WTC11 (cell line): ENCODE results near the gene LZTR1. TPM values are rescaled to one million over a fixed set of nuclear protein-coding genes. Genes with fewer than 3 reads are reported as not detected.

ENCODE experiments used
- ATAC-seq: fragments of 200-7000 bp; cut with Tn5 transposase; 2 replicates; pipeline ENCODE4 v1.10.0; 2021; ENCODE audit warnings: mild to moderate bottlenecking, moderate library complexity
- CTCF ChIA-PET: fragments of 300-600 bp; sonication (Branson Sonifier 250); formaldehyde crosslinking; loops from one replicate; lab custom pipeline; 2021; ENCODE audit warnings: antibody characterized with exemption; lab: Charles Lee
- POLR2A ChIA-PET: fragments of 350-600 bp; sonication (Branson Sonifier 250); formaldehyde crosslinking; loops from one replicate; lab custom pipeline; 2021; ENCODE audit warnings: antibody characterized with exemption; lab: Charles Lee
- DNase-seq: peaks from one replicate; pipeline ENCODE4 v3.0.0; 2021; ENCODE audit warnings: low spot score
- H3K27ac Mint-ChIP-seq: 2 replicates; pipeline ENCODE4 v1.8.0; 2021; ENCODE audit warnings: mixed read lengths
- H3K27me3 Mint-ChIP-seq: 2 replicates; pipeline ENCODE4 v1.8.0; 2021; ENCODE audit warnings: low read depth, mild to moderate bottlenecking, moderate library complexity, mixed read lengths
- H3K36me3 Mint-ChIP-seq: 2 replicates; pipeline ENCODE4 v1.8.0; 2021; ENCODE audit warnings: mixed read lengths
- H3K4me1 Mint-ChIP-seq: 2 replicates; pipeline ENCODE4 v1.8.0; 2022; ENCODE audit warnings: mixed read lengths
- H3K4me3 Mint-ChIP-seq: 2 replicates; pipeline ENCODE4 v1.8.0; 2021; ENCODE audit warnings: mild to moderate bottlenecking, moderate library complexity, mixed read lengths
- H3K9me3 Mint-ChIP-seq: 2 replicates; pipeline ENCODE4 v1.8.0; 2021; ENCODE audit warnings: mixed read lengths
- AFF4 ChIP-seq: sonication (generic); formaldehyde crosslinking; IDR thresholded peaks from 2 replicates; pipeline ENCODE4 v1.8.1; 2023; ENCODE audit warnings: mild to moderate bottlenecking, missing genetic modification reagents, borderline replicate concordance
- CBFB ChIP-seq: sonication (generic); formaldehyde crosslinking; IDR thresholded peaks from 2 replicates; pipeline ENCODE4 v1.8.1; 2022; ENCODE audit warnings: mild to moderate bottlenecking, low read depth, missing genetic modification reagents
- CDX4 ChIP-seq: fragments of 250-450 bp; sonication (Bioruptor Pico); IDR thresholded peaks from 2 replicates; pipeline ENCODE4 v1.9.0; 2021; ENCODE audit warnings: moderate library complexity, mild to moderate bottlenecking, inconsistent platforms, borderline replicate concordance
- ESRRA ChIP-seq: sonication (generic); formaldehyde crosslinking; IDR thresholded peaks from 2 replicates; pipeline ENCODE4 v1.8.1; 2022; ENCODE audit warnings: mild to moderate bottlenecking, missing genetic modification reagents, borderline replicate concordance
- ETV6 ChIP-seq: sonication (generic); formaldehyde crosslinking; IDR thresholded peaks from 2 replicates; pipeline ENCODE4 v1.8.1; 2022; ENCODE audit warnings: mild to moderate bottlenecking, missing genetic modification reagents
- OVOL2 ChIP-seq: fragments of 250-450 bp; sonication (Bioruptor Pico); IDR thresholded peaks from 2 replicates; pipeline ENCODE4 v1.9.0; 2021; ENCODE audit warnings: mild to moderate bottlenecking, borderline replicate concordance
- SOX15 ChIP-seq: fragments of 250-450 bp; sonication (Bioruptor Pico); IDR thresholded peaks from 2 replicates; pipeline ENCODE4 v1.9.0; 2021; ENCODE audit warnings: mild to moderate bottlenecking
- ZNF121 ChIP-seq: sonication (generic); formaldehyde crosslinking; IDR thresholded peaks from 2 replicates; pipeline ENCODE4 v1.8.0; 2023; ENCODE audit warnings: missing genetic modification reagents
- ZNF138 ChIP-seq: sonication (generic); formaldehyde crosslinking; conservative IDR thresholded peaks from 2 replicates; pipeline ENCODE4 v1.8.1; 2022; ENCODE audit warnings: mild to moderate bottlenecking, moderate library complexity, missing genetic modification reagents
- total RNA-seq: library from RNA; stranded (reverse); gene quantifications from 3 replicates; pipeline ENCODE4 v1.2.3, GENCODE V29; 2021
- TF ChIP-seq, protein P1 (sequence below): fragments of 250-450 bp; sonication (Bioruptor Pico); IDR thresholded peaks from 2 replicates; pipeline ENCODE4 v2.1.2; 2022; ENCODE audit warnings: mild to moderate bottlenecking, moderate library complexity
- TF ChIP-seq, protein P2 (sequence below): sonication (generic); formaldehyde crosslinking; IDR thresholded peaks from 2 replicates; pipeline ENCODE4 v1.8.1; 2022; ENCODE audit warnings: missing genetic modification reagents, borderline replicate concordance
- TF ChIP-seq, protein P3 (sequence below): sonication (generic); formaldehyde crosslinking; conservative IDR thresholded peaks from 2 replicates; pipeline ENCODE4 v1.8.1; 2023; ENCODE audit warnings: mild to moderate bottlenecking, low read depth, missing genetic modification reagents, moderate library complexity

Gene LZTR1
- total RNA-seq, 1 experiment from 2014 or later: 38.3 TPM

DNA sequence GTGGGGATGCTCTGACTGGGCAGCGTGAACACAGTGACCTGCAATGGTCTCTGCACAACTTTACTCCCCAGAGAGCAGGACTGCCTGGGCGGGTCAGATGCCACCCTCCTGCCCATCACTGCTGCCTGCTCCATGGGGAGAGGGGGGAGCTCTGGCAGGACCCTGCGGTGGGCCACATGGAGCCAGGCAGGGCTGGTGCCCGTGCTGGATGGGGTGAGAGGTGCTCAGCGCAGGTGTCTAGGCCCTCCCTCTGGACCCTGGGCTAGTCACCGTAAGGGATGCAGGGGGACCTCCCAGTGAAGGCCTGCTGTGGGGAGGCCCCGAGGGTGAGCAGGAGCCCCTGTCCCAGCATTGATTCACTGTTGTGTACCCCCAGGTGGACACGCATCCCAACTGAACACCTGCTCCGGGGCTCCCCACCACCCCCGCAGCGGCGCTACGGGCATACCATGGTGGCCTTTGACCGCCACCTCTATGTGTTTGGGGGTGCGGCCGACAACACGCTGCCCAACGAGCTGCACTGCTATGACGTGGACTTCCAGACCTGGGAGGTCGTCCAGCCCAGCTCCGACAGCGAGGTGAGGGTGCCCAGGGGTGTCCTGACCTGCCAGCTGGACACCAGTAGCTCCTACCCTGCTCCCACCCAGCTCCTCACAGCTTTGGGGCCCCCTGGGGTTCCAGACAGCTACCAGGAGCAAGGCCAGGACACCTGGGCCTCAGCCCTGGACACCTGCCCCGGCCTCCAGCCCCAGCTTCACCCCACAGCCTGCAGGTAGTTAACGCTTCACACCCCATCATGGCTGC, 9.4 kb downstream of the LZTR1 start (continued):
- TF ChIP-seq AFF4: no peak

DNA sequence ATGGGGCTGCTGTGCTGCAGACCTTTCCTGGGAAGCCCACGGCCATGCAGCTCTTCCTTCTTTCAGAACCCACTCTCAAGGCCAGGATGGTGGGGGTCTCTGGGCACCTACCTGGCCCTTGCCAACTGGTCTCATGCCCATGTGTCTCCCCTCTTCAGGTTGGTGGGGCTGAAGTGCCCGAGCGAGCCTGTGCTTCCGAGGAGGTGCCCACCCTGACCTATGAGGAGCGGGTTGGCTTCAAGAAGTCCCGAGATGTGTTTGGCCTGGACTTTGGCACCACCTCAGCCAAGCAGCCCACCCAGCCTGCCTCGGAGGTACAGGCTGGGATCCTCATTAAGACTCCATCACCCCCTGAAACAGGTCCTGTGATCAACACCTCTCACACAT, 10.0 kb downstream of the LZTR1 start:
- DNase-seq: no peak
- H3K27ac Mint-ChIP-seq: no peak overlapping the region
- no peaks in the 10 kb centered on the region for H3K27me3 Mint-ChIP-seq
- 0 out of 2 replicates have a peak, but pooled peaks cover 3% of the 10 kb centered on the region for H3K36me3 Mint-ChIP-seq
- ChIA-PET CTCF (interaction anchor here (0.5 to 1.7 kb wide), 3 partner anchors 29 to 234 kb away, joined by 3 to 5 read pairs (median 3); no protein-coding TSS in a partner anchor), POLR2A (no interaction called here)
- TF ChIP-seq OVOL2 (no peak), ZNF138 (CRISPR knock-in tag) (no peak), ETV6 (CRISPR knock-in tag) (no peak), CDX4 (CRISPR knock-in tag) (no peak), SOX15 (CRISPR knock-in tag) (no peak), CBFB (CRISPR knock-in tag) (no peak), ZNF121 (CRISPR knock-in tag) (no peak), ESRRA (CRISPR knock-in tag) (no peak)
- TF ChIP-seq, protein P1, sequence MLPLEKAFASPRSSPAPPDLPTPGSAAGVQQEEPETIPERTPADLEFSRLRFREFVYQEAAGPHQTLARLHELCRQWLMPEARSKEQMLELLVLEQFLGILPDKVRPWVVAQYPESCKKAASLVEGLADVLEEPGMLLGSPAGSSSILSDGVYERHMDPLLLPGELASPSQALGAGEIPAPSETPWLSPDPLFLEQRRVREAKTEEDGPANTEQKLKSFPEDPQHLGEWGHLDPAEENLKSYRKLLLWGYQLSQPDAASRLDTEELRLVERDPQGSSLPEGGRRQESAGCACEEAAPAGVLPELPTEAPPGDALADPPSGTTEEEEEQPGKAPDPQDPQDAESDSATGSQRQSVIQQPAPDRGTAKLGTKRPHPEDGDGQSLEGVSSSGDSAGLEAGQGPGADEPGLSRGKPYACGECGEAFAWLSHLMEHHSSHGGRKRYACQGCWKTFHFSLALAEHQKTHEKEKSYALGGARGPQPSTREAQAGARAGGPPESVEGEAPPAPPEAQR (CRISPR knock-in tag): no peak
- TF ChIP-seq, protein P2, sequence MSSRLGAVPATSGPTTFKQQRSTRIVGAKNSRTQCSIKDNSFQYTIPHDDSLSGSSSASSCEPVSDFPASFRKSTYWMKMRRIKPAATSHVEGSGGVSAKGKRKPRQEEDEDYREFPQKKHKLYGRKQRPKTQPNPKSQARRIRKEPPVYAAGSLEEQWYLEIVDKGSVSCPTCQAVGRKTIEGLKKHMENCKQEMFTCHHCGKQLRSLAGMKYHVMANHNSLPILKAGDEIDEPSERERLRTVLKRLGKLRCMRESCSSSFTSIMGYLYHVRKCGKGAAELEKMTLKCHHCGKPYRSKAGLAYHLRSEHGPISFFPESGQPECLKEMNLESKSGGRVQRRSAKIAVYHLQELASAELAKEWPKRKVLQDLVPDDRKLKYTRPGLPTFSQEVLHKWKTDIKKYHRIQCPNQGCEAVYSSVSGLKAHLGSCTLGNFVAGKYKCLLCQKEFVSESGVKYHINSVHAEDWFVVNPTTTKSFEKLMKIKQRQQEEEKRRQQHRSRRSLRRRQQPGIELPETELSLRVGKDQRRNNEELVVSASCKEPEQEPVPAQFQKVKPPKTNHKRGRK: no peak
- TF ChIP-seq, protein P3, sequence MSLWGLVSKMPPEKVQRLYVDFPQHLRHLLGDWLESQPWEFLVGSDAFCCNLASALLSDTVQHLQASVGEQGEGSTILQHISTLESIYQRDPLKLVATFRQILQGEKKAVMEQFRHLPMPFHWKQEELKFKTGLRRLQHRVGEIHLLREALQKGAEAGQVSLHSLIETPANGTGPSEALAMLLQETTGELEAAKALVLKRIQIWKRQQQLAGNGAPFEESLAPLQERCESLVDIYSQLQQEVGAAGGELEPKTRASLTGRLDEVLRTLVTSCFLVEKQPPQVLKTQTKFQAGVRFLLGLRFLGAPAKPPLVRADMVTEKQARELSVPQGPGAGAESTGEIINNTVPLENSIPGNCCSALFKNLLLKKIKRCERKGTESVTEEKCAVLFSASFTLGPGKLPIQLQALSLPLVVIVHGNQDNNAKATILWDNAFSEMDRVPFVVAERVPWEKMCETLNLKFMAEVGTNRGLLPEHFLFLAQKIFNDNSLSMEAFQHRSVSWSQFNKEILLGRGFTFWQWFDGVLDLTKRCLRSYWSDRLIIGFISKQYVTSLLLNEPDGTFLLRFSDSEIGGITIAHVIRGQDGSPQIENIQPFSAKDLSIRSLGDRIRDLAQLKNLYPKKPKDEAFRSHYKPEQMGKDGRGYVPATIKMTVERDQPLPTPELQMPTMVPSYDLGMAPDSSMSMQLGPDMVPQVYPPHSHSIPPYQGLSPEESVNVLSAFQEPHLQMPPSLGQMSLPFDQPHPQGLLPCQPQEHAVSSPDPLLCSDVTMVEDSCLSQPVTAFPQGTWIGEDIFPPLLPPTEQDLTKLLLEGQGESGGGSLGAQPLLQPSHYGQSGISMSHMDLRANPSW (CRISPR knock-in tag): no peak
- no peak for ATAC-seq
- no peaks in the 10 kb centered on the region for H3K9me3 Mint-ChIP-seq
- no peaks in the 10 kb centered on the region for H3K4me1 Mint-ChIP-seq
- H3K4me3 Mint-ChIP-seq: no peak overlapping the region
